Esophagus (tissue), 2 donors: ENCODE measurements around the gene FHL1. TPM values are rescaled to one million over a fixed set of nuclear protein-coding genes. Genes with fewer than 3 reads are reported as not detected.
"Not testable (repeated sequence)": the region's sequence is repeated elsewhere in the genome, so short reads cannot be mapped to it uniquely, and the experiment has no call there.

ENCODE experiments used
- H3K27ac ChIP-seq, 2 donors: one replicate each; pipeline ENCODE4 v1.5.1; 2013; ENCODE audit warnings: low read depth in 2 of 2, mild to moderate bottlenecking in 2 of 2, inconsistent platforms in 1 of 2, low read length in 1 of 2, moderate library complexity in 1 of 2
- H3K27me3 ChIP-seq, 2 donors: one replicate each; pipeline ENCODE4 v1.6.1; 2013; ENCODE audit warnings: low read length in 2 of 2, control low read depth in 1 of 2, mild to moderate bottlenecking in 1 of 2; ENCODE audit not compliant: insufficient read depth in 2 of 2, control insufficient read depth in 1 of 2
- H3K36me3 ChIP-seq, 2 donors: one replicate each; pipeline ENCODE4 v1.6.1; 2013; ENCODE audit warnings: low read length in 1 of 2; ENCODE audit not compliant: control insufficient read depth in 2 of 2, insufficient read depth in 2 of 2
- H3K4me1 ChIP-seq, 2 donors: one replicate each; pipeline ENCODE4 v1.6.1; 2013; ENCODE audit warnings: low read length in 1 of 2; ENCODE audit not compliant: control insufficient read depth in 2 of 2, insufficient read depth in 2 of 2
- H3K4me3 ChIP-seq, 2 donors: one replicate each; pipeline ENCODE4 v1.5.1; 2013; ENCODE audit warnings: low read length in 2 of 2, mild to moderate bottlenecking in 2 of 2, low read depth in 1 of 2, moderate library complexity in 1 of 2
- H3K9me3 ChIP-seq, 2 donors: one replicate each; pipeline ENCODE4 v1.6.1; 2013; ENCODE audit warnings: mild to moderate bottlenecking in 2 of 2, low read depth in 1 of 2, low read length in 1 of 2, moderate library complexity in 1 of 2; ENCODE audit not compliant: control insufficient read depth in 2 of 2, insufficient read depth in 1 of 2
- WGBS, 2 donors: extraction: QIAGEN DNeasy Blood & Tissue Kit; methylation state at CpG; one replicate each; pipeline ENCODE4 v1.1.7; 2013; 5-methylcytosine and 5-hydroxymethylcytosine counted together
- polyA plus RNA-seq, 2 donors: library from polyadenylated mRNA; stranded (reverse); fragments of 200-250 nt; gene quantifications; one replicate each; pipeline ENCODE4 v1.2.3, GENCODE V29; 2013
- donor health status: healthy with polysubstance abuse.
- donor health status: Bipolar disorder and iron deficiency.

The FHL1 gene
- polyA plus RNA-seq, 2 donors = 70.7 to 127 TPM

GRCh38 chrX:136162827-136163570 lies 15.7 kb downstream of the FHL1 start:
- Histone ChIP-seq H3K4me1 (no peaks in the 10 kb centered on the region), H3K36me3 (no peaks in the 10 kb centered on the region), H3K27ac (peak overlapping the region; percentile 33 to 63), H3K4me3 (no peak overlapping the region), H3K27me3 (no peaks in the 10 kb centered on the region), H3K9me3 (no peaks in the 10 kb centered on the region)
- 24 to 32% methylated on average over 9 of the region's 9 CpGs for WGBS, 2 donors

GRCh38 chrX:136163689-136164088 lies 16.4 kb downstream of the FHL1 start:
- 77 to 78% methylated on average over 1 of the region's 1 CpG for WGBS, 2 donors
- H3K27ac ChIP-seq = no peak overlapping the region

GRCh38 chrX:136165406-136165805 lies 18.1 kb downstream of the FHL1 start:
- Histone ChIP-seq H3K4me1 (no peaks in the 10 kb centered on the region), H3K9me3 (no peaks in the 10 kb centered on the region), H3K27ac (no peak overlapping the region), H3K36me3 (no peaks in the 10 kb centered on the region), H3K27me3 (no peaks in the 10 kb centered on the region), H3K4me3 (no peak overlapping the region)
- 42 to 48% methylated on average over 3 of the region's 3 CpGs for WGBS, 2 donors

More at GRCh38 chrX:136163689-136164088, 16.4 kb downstream of the FHL1 start:
- Histone ChIP-seq H3K36me3 (no peaks in the 10 kb centered on the region), H3K4me3 (no peak overlapping the region), H3K4me1 (no peaks in the 10 kb centered on the region), H3K9me3 (no peaks in the 10 kb centered on the region), H3K27me3 (no peaks in the 10 kb centered on the region)

- H3K27ac ChIP-seq = peak overlapping the region in 1 of 2 donors; percentile 68
- WGBS, 2 donors = 68 to 76% methylated on average over 8 of the region's 8 CpGs
- H3K9me3 ChIP-seq = no peaks in the 10 kb centered on the region
- H3K4me3 ChIP-seq = no peak overlapping the region
- H3K4me1 ChIP-seq = no peaks in the 10 kb centered on the region
- no peaks in the 10 kb centered on the region for H3K27me3 ChIP-seq
- H3K36me3 ChIP-seq = no peaks in the 10 kb centered on the region
Observed at GRCh38 chrX:136166221-136166855, 19.0 kb downstream of the FHL1 start.

GRCh38 chrX:136167989-136168388 lies 20.7 kb downstream of the FHL1 start:
- not testable (repeated sequence) for H3K36me3 ChIP-seq, H3K4me1 ChIP-seq, H3K9me3 ChIP-seq, H3K27me3 ChIP-seq, H3K4me3 ChIP-seq
- 73 to 85% methylated on average over 6 of the region's 6 CpGs for WGBS, 2 donors
- H3K27ac ChIP-seq = peak overlapping the region in 1 of 2 donors; percentile 42

GRCh38 chrX:136168929-136169735 lies 21.8 kb downstream of the FHL1 start:
- no peaks in the 10 kb centered on the region for H3K9me3 ChIP-seq
- H3K27ac ChIP-seq = peak overlapping the region; percentile 71 to 79
- no peaks in the 10 kb centered on the region for H3K36me3 ChIP-seq
- no peak overlapping the region for H3K4me3 ChIP-seq
- H3K27me3 ChIP-seq = no peaks in the 10 kb centered on the region
- no peaks in the 10 kb centered on the region for H3K4me1 ChIP-seq
- WGBS, 2 donors = 26 to 32% methylated on average over 17 of the region's 17 CpGs

- 54 to 60% methylated on average over 9 of the region's 9 CpGs for WGBS, 2 donors
- no peaks in the 10 kb centered on the region for H3K36me3 ChIP-seq
- no peaks in the 10 kb centered on the region for H3K4me1 ChIP-seq
- no peaks in the 10 kb centered on the region for H3K27me3 ChIP-seq
- H3K9me3 ChIP-seq = no peaks in the 10 kb centered on the region
- peak overlapping the region; percentile 58 to 63 for H3K27ac ChIP-seq
- no peak overlapping the region for H3K4me3 ChIP-seq
Observed at GRCh38 chrX:136170139-136170800, 22.9 kb downstream of the FHL1 start.

- H3K27ac ChIP-seq = no peak overlapping the region
- H3K4me3 ChIP-seq = no peak overlapping the region
- H3K9me3 ChIP-seq = no peaks in the 10 kb centered on the region
- no peaks in the 10 kb centered on the region for H3K4me1 ChIP-seq
- WGBS, 2 donors = 52 to 69% methylated on average over 1 of the region's 1 CpG
- no peaks in the 10 kb centered on the region for H3K27me3 ChIP-seq
- H3K36me3 ChIP-seq = no peaks in the 10 kb centered on the region
Observed at GRCh38 chrX:136171420-136171819, 24.1 kb downstream of the FHL1 start.

- WGBS, 2 donors = 33 to 44% methylated on average over 2 of the region's 2 CpGs
- Histone ChIP-seq H3K36me3 (no peaks in the 10 kb centered on the region), H3K4me1 (no peaks in the 10 kb centered on the region), H3K9me3 (no peaks in the 10 kb centered on the region), H3K27ac (no peak overlapping the region), H3K27me3 (no peaks in the 10 kb centered on the region), H3K4me3 (no peak overlapping the region)
Observed at GRCh38 chrX:136176399-136176825, 29.1 kb downstream of the FHL1 start.
